ENCODE results near the gene PSMD5. TPM values are rescaled to one million over a fixed set of nuclear protein-coding genes. Genes with fewer than 3 reads are reported as not detected.

Gene PSMD5
- total and polyA plus RNA-seq, 10 of the 15 experiments (the other 5 are each of a cell fraction or from before 2014, with no cell fraction given), result 8.8 to 47.7 (median 25.1) TPM

- SMC1A ChIA-PET (ENCODE audit: uncharacterized antibody, unreplicated experiment), result interaction anchor here (0.9 to 23.6 kb wide), 7 partner anchors 9 to 136 kb away, joined by 3 to 522 read pairs (median 4); partner anchors contain the start of gene TRAF1
- 0 out of 2 replicates have a peak, but pooled peaks have one; percentile 46 for TF ChIP-seq NBN (IDR thresholded peaks at IDR 0.05)
- no peak for TF ChIP-seq RBBP5 (conservative IDR thresholded peaks at IDR 0.05)
- no peak for TF ChIP-seq KDM1A (IDR thresholded peaks at IDR 0.05; ENCODE audit: borderline replicate concordance)
- TF ChIP-seq ZBTB40 (IDR thresholded peaks at IDR 0.05; ENCODE audit: borderline replicate concordance), result no peak; the same call in 1 of the 2 replicates
- TF ChIP-seq PAX5 (IDR thresholded peaks at IDR 0.05; ENCODE audit: borderline replicate concordance, low read depth, low read length), result no peak
- TF ChIP-seq BCL11A (IDR thresholded peaks at IDR 0.05; ENCODE audit: low read depth, low read length), result peak; percentile 70; the same call in 1 of the 2 replicates
- TF ChIP-seq POU2F2 (IDR thresholded peaks at IDR 0.05; ENCODE audit: borderline replicate concordance, low read depth, low read length), result no peak
- no peak for TF ChIP-seq CHD1 (IDR thresholded peaks at IDR 0.05; ENCODE audit: low read depth, low read length)
- peak; percentile 44 for TF ChIP-seq NR2C2 (IDR thresholded peaks at IDR 0.05; ENCODE audit: borderline replicate concordance, control insufficient read depth, insufficient read length, low read depth)
- peak; percentile 89 for TF ChIP-seq RAD51 (IDR thresholded peaks at IDR 0.05)
- peak; percentile 7 for TF ChIP-seq CUX1 (IDR thresholded peaks at IDR 0.05; ENCODE audit: insufficient replicate concordance, low read depth, low read length)
- TF ChIP-seq NRF1 (conservative IDR thresholded peaks at IDR 0.05; ENCODE audit: low read depth, low read length), result no peak
Measured at GRCh38 chr9:120891884-120892747, 49.4 kb upstream of the PSMD5 start.

More at GRCh38 chr9:120891884-120892747, 49.4 kb upstream of the PSMD5 start:
- no peaks in the 10 kb centered on the region for H3K9me3 ChIP-seq (replicated peaks; ENCODE audit: control insufficient read depth, insufficient read depth, low read length)
- peak overlapping the region; percentile 94 for H3K27ac ChIP-seq (ENCODE audit: control insufficient read depth, insufficient read depth)
- peaks cover 53% of the 10 kb centered on the region for H3K4me1 ChIP-seq (ENCODE audit: control insufficient read depth, insufficient read depth, low read length)
- H2AFZ ChIP-seq (ENCODE audit: control insufficient read depth, low read depth, low read length), result peak overlapping the region; percentile 25
- CTCF ChIA-PET, result interaction anchor here (1.3 to 3.0 kb wide), 7 partner anchors 12 to 45 kb away, joined by 3 to 13 read pairs (median 4); no protein-coding TSS in a partner anchor
- no TSS peak for BruUV-seq (replicated peaks)
- no peaks in the 10 kb centered on the region for H3K27me3 ChIP-seq (replicated peaks in 1 of 2; ENCODE audit: control insufficient read depth in 2 of 2, insufficient read depth in 2 of 2, low read length in 1 of 2)
- peak overlapping the region; percentile 15; the same call in 1 of the 2 replicates for H3K4me3 ChIP-seq
- no peaks in the 10 kb centered on the region for H3K79me2 ChIP-seq (ENCODE audit: control insufficient read depth, insufficient read depth, low read length)
- H3K9ac ChIP-seq (ENCODE audit: control insufficient read depth, insufficient read depth, low read length), result peak overlapping the region; percentile 65
- intact Hi-C loops (cut with micrococcal nuclease; ENCODE audit: unreplicated experiment) (loop anchor here (1.0 to 2.0 kb wide), 2 partner anchors 16 to 35 kb away; partner anchors contain the start of gene TRAF1), in situ Hi-C loops (cut with MboI) (no loop called here)
- RAD21 ChIA-PET (ENCODE audit: unreplicated experiment), result interaction anchor here (0.8 to 8.7 kb wide), 8 partner anchors 15 to 229 kb away, joined by 3 to 104 read pairs (median 6); partner anchors contain the start of genes PHF19 and TRAF1
- ATAC-seq (peak; percentile 61), DNase-seq (ENCODE audit: low read depth, low spot score) (peak; percentile 94), FAIRE-seq (no peak)
- H4K20me1 ChIP-seq (ENCODE audit: control insufficient read depth, insufficient read depth), result no peaks in the 10 kb centered on the region
- 9% methylated on average over 15 of the region's 15 CpGs for WGBS (ENCODE audit: insufficient coverage, insufficient replicate concordance, low lambda C conversion rate, missing lambda C conversion rate)
- peak overlapping the region; percentile 87 for H3K4me2 ChIP-seq (ENCODE audit: control insufficient read depth, insufficient read depth)
- POLR2A ChIA-PET, result interaction anchor here (1.1 to 15.6 kb wide), 8 partner anchors 8 to 168 kb away, joined by 3 to 383 read pairs (median 6); partner anchors contain the start of genes PHF19 and TRAF1
- no peaks in the 10 kb centered on the region for H3K36me3 ChIP-seq (ENCODE audit: control insufficient read depth in 2 of 2, insufficient read depth in 2 of 2, low read length in 1 of 2)

Measured in GM12878 (cell line).